HepG2 (cell line): ENCODE data around the gene DLL3. TPM values are rescaled to one million over a fixed set of nuclear protein-coding genes. Genes with fewer than 3 reads are reported as not detected.
A peak's percentile ranks its signal among the peaks of the same experiment; 100 is the strongest.

Source experiments
- ATAC-seq: fragments of 200-7000 bp; cut with Tn5 transposase; 3 replicates; pipeline ENCODE4 v1.9.1; 2020; ENCODE audit warnings: mild to moderate bottlenecking, moderate library complexity
- BruUV-seq: library from RNA; stranded (reverse); fragments of 400-500 nt; replicated peaks from 2 replicates; lab custom pipeline; 2021; lab: Mats Ljungman, UMichigan
- CTCF ChIA-PET: fragments of 300-600 bp; formaldehyde crosslinking; extraction: SDS; loops from one replicate; lab custom pipeline; 2021; ENCODE audit warnings: low total read pairs, inconsistent platforms, low intra/inter-chr PET ratio; lab: Yijun Ruan, JAX
- POLR2A ChIA-PET: fragments of 350-600 bp; sonication (Branson Sonifier 250); formaldehyde crosslinking; loops from one replicate; lab custom pipeline; 2020; ENCODE audit warnings: antibody characterized with exemption, inconsistent platforms; lab: Yijun Ruan, JAX
- DNase-seq: peaks from one replicate; pipeline ENCODE4 v3.0.0-alpha.2; 2015; ENCODE audit warnings: low spot score
- FAIRE-seq: peaks from 3 replicates; lab custom pipeline; 2011; peaks lifted over from hg19 to GRCh38; lab: Jason Lieb, UNC
- H2AFZ ChIP-seq: one replicate; pipeline ENCODE4 v1.6.1; 2011; ENCODE audit warnings: low read length, inconsistent platforms
- H3K27ac ChIP-seq: fragments of 300-600 bp; 3 replicates; pipeline ENCODE4 v1.8.0; 2011; ENCODE audit warnings: mixed run types, mild to moderate bottlenecking, mixed read lengths, low read length, inconsistent platforms; ENCODE audit not compliant: insufficient read depth; ENCODE audit errors: extremely low read length
- H3K27me3 ChIP-seq, 2 experiments: fragments of 200-600 bp in 1 of 2; 2 replicates in 1 of 2; 3 replicates in 1 of 2; pipeline versions ENCODE4 v1.6.0 to v1.8.0; 2011; ENCODE audit warnings: low read length in 2 of 2, mild to moderate bottlenecking in 2 of 2, moderate library complexity in 2 of 2, inconsistent platforms in 1 of 2; ENCODE audit not compliant: insufficient read depth in 2 of 2, control insufficient read depth in 1 of 2
- H3K36me3 ChIP-seq, 2 experiments: fragments of 200-600 bp in 1 of 2; replicated peaks in 1 of 2; 2 replicates in 1 of 2; 3 replicates in 1 of 2; pipeline versions ENCODE4 v1.5.1 to v1.8.0; 2011; ENCODE audit warnings: low read length in 2 of 2, inconsistent platforms in 1 of 2; ENCODE audit not compliant: insufficient read depth in 2 of 2, control insufficient read depth in 1 of 2
- H3K4me1 ChIP-seq: 2 replicates; pipeline ENCODE4 v1.5.1; 2012; ENCODE audit warnings: low read length, inconsistent platforms; ENCODE audit not compliant: insufficient read depth
- H3K4me2 ChIP-seq: 2 replicates; pipeline ENCODE4 v1.6.0; 2011; ENCODE audit warnings: low read depth, low read length, inconsistent platforms
- H3K4me3 ChIP-seq, 3 experiments: fragments of 200-600 bp in 1 of 3; sonication (generic), shearing (Covaris generic) in 1 of 3; replicated peaks in 1 of 3; 2 replicates each; pipeline ENCODE4 v1.5.1; 2011 to 2016; ENCODE audit warnings: low read length in 3 of 3, inconsistent platforms in 2 of 3, low read depth in 2 of 3, mild to moderate bottlenecking in 2 of 3, control low read depth in 1 of 3, mixed read lengths in 1 of 3; ENCODE audit not compliant: insufficient read depth in 1 of 3
- H3K79me2 ChIP-seq: one replicate; pipeline ENCODE4 v1.6.1; 2011; ENCODE audit warnings: low read length, inconsistent platforms; ENCODE audit not compliant: insufficient read depth
- H3K9ac ChIP-seq: 2 replicates; pipeline ENCODE4 v1.6.0; 2011; ENCODE audit warnings: mild to moderate bottlenecking, low read depth, low read length, inconsistent platforms; ENCODE audit not compliant: insufficient read depth
- H3K9me3 ChIP-seq: 2 replicates; pipeline ENCODE4 v1.5.1; 2012; ENCODE audit warnings: mild to moderate bottlenecking, low read length
- H4K20me1 ChIP-seq: 2 replicates; pipeline ENCODE4 v1.6.0; 2011; ENCODE audit warnings: inconsistent platforms, mild to moderate bottlenecking, low read length, moderate library complexity; ENCODE audit not compliant: insufficient read depth
- BRCA1 ChIP-seq: sonication (generic); formaldehyde crosslinking; IDR thresholded peaks from 2 replicates; pipeline ENCODE4 v1.4.0; 2020; ENCODE audit warnings: missing genetic modification reagents
- DDIT3 ChIP-seq: sonication (generic); formaldehyde crosslinking; IDR thresholded peaks from 2 replicates; pipeline ENCODE4 v1.4.0; 2020; ENCODE audit warnings: mild to moderate bottlenecking, missing genetic modification reagents
- ELF1 ChIP-seq: sonication (generic); formaldehyde crosslinking; IDR thresholded peaks from 2 replicates; pipeline ENCODE4 v1.4.0; 2020; ENCODE audit warnings: missing genetic modification reagents
- HNRNPLL ChIP-seq: fragments of 200-400 bp; formaldehyde crosslinking; IDR thresholded peaks from 2 replicates; pipeline ENCODE4 v1.6.1; 2017; ENCODE audit warnings: mild to moderate bottlenecking, low read depth, low read length; ENCODE audit not compliant: poor library complexity, severe bottlenecking
- KDM5B ChIP-seq: sonication (generic); formaldehyde crosslinking; IDR thresholded peaks from 2 replicates; pipeline ENCODE4 v1.4.0; 2020; ENCODE audit warnings: missing genetic modification reagents, mild to moderate bottlenecking, borderline replicate concordance
- MAZ ChIP-seq, 2 experiments: sonication (generic) in 1 of 2; formaldehyde crosslinking in 1 of 2; IDR thresholded peaks; 2 replicates each; pipeline versions ENCODE4 v1.5.0 to v1.6.1; 2012 to 2020; ENCODE audit warnings: low read depth in 2 of 2, mild to moderate bottlenecking in 2 of 2, borderline replicate concordance in 1 of 2, improper control_type of control experiment in 1 of 2, low read length in 1 of 2, missing genetic modification reagents in 1 of 2, moderate library complexity in 1 of 2
- REPIN1 ChIP-seq: sonication (generic); formaldehyde crosslinking; IDR thresholded peaks from 2 replicates; pipeline ENCODE4 v1.8.0; 2022; ENCODE audit warnings: missing genetic modification reagents, low read depth, mild to moderate bottlenecking, borderline replicate concordance
- SALL2 ChIP-seq: sonication (generic); formaldehyde crosslinking; IDR thresholded peaks from 2 replicates; pipeline ENCODE4 v1.8.1; 2023; ENCODE audit warnings: mild to moderate bottlenecking, missing genetic modification reagents, inconsistent platforms
- ZNF101 ChIP-seq: sonication (generic); formaldehyde crosslinking; IDR thresholded peaks from 2 replicates; pipeline ENCODE4 v1.4.0; 2020; ENCODE audit warnings: mild to moderate bottlenecking, low read depth, missing genetic modification reagents, borderline replicate concordance
- ZNF549 ChIP-seq: sonication (generic); formaldehyde crosslinking; IDR thresholded peaks from 2 replicates; pipeline ENCODE4 v1.5.0; 2020; ENCODE audit warnings: missing genetic modification reagents
- ZNF607 ChIP-seq: sonication (generic); formaldehyde crosslinking; IDR thresholded peaks from 2 replicates; pipeline ENCODE4 v1.5.1; 2020; ENCODE audit warnings: missing genetic modification reagents, mild to moderate bottlenecking, borderline replicate concordance
- WGBS: methylation state at CpG from one replicate; pipeline ENCODE4 v1.1.6; 2017; ENCODE audit warnings: low lambda C conversion rate; 5-methylcytosine and 5-hydroxymethylcytosine counted together
- in situ Hi-C: cut with HindIII; loops from 2 replicates; pipeline ENCODE4 v1.10.0; 2017; ENCODE audit warnings: low pct_unique_long_range_greater_than_20kb; ENCODE audit not compliant: extremely low pct_ligation_motif_present
- intact Hi-C: fragments of 100-400 bp; cut with micrococcal nuclease; formaldehyde crosslinking; loops from one replicate; pipeline ENCODE4 v1.10.0; 2022; ENCODE audit not compliant: unreplicated experiment
- polyA plus RNA-seq, 8 experiments: library from polyadenylated mRNA; depleted of rRNA in 3 of 8; stranded (reverse) in 7 of 8; unstranded in 1 of 8; fragments of >200 nt; fragmentation: Illumina TruSeq in 4 of 8; extraction: Trizol in 4 of 8; gene quantifications; 2 replicates each; pipeline versions ENCODE4 v1.2.1 to v1.2.3, GENCODE V29; 2011 to 2016; ENCODE audit warnings: low read depth in 4 of 8, missing spikeins in 1 of 8, mixed read lengths in 1 of 8; ENCODE audit not compliant: insufficient read depth in 1 of 8
- total RNA-seq, 5 experiments: library from RNA; depleted of rRNA; stranded (reverse); fragments of >200 nt; fragmentation: Illumina TruSeq; extraction: Trizol; gene quantifications; 2 replicates each; pipeline ENCODE4 v1.2.3, GENCODE V29; 2016; ENCODE audit warnings: low read depth in 1 of 5
- TF ChIP-seq, protein P1 (sequence below), 2 experiments: sonication (generic) in 1 of 2; formaldehyde crosslinking in 1 of 2; IDR thresholded peaks; 2 replicates each; pipeline versions ENCODE4 v1.4.0 to v1.6.1; 2018 to 2020; ENCODE audit warnings: missing genetic modification reagents in 2 of 2, borderline replicate concordance in 1 of 2, low read depth in 1 of 2, mild to moderate bottlenecking in 1 of 2, missing biosample characterization in 1 of 2
- TF ChIP-seq, protein P2 (sequence below): sonication (generic); formaldehyde crosslinking; IDR thresholded peaks from 2 replicates; pipeline ENCODE4 v1.5.0; 2020; ENCODE audit warnings: missing genetic modification reagents
- TF ChIP-seq, protein P3 (sequence below): IDR thresholded peaks from 2 replicates; pipeline ENCODE4 v1.6.1; 2016; ENCODE audit warnings: mild to moderate bottlenecking

Gene DLL3
- total and polyA plus RNA-seq, 2 of the 13 experiments (the other 11 are each of a cell fraction or from before 2014, with no cell fraction given): 0.35 to 0.55 TPM

- TF ChIP-seq, protein P1, sequence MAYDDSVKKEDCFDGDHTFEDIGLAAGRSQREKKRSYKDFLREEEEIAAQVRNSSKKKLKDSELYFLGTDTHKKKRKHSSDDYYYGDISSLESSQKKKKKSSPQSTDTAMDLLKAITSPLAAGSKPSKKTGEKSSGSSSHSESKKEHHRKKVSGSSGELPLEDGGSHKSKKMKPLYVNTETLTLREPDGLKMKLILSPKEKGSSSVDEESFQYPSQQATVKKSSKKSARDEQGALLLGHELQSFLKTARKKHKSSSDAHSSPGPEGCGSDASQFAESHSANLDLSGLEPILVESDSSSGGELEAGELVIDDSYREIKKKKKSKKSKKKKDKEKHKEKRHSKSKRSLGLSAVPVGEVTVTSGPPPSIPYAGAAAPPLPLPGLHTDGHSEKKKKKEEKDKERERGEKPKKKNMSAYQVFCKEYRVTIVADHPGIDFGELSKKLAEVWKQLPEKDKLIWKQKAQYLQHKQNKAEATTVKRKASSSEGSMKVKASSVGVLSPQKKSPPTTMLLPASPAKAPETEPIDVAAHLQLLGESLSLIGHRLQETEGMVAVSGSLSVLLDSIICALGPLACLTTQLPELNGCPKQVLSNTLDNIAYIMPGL (CRISPR knock-in tag; IDR thresholded peaks at IDR 0.05; ENCODE audit: borderline replicate concordance in 1 of 2, low read depth in 1 of 2): peak in 1 of 2 experiments; percentile 39; a peak in 1 of 4 replicates
- TF ChIP-seq ZNF607: no peak
- no peak for TF ChIP-seq ZNF549 (CRISPR knock-in tag)
- no peak for TF ChIP-seq REPIN1 (CRISPR knock-in tag)
- TF ChIP-seq KDM5B (CRISPR knock-in tag): 0 out of 2 replicates have a peak, but pooled peaks have one; percentile 15
- no peak for TF ChIP-seq MAZ (IDR thresholded peaks at IDR 0.05; ENCODE audit: borderline replicate concordance, low read depth, low read length)
- TF ChIP-seq MAZ (CRISPR knock-in tag; IDR thresholded peaks at IDR 0.05; ENCODE audit: low read depth): 0 out of 2 replicates have a peak, but pooled peaks have one; percentile 24
Observed at GRCh38 chr19:39514840-39515550, 16.2 kb downstream of the DLL3 start, which contains the start of gene SELENOV (continued).

DNA sequence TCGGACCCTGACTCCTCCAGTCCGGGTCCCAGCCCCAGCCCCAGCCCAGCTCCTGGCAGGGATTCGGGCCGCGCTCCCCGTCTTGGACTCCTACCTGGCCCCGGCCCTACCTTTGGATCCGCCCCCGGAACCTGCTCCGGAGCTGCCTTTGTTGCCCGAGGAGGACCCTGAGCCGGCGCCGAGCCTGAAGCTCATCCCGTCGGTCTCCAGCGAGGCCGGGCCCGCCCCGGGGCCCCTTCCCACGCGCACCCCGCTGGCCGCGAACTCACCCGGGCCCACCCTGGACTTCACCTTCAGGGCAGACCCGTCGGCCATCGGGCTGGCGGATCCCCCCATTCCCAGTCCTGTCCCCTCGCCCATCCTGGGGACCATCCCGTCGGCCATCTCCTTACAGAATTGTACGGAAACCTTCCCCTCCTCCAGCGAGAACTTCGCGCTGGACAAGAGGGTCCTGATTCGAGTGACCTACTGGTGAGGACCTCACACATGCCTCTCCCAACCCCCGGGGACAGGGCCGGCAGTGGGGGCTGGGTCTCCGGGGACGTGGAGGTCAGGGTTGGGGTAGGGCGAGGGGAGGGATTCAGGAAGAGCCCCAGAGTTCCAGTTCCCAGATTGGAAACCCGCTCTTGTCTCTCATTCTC is 16.9 kb downstream of the DLL3 start:
- intact Hi-C loops: no loop called here
- peaks cover 1 to 36% of the 10 kb centered on the region in 2 experiments; a peak in 4 of 5 replicates for H3K27me3 ChIP-seq
- TF ChIP-seq ELF1 (no peak), HNRNPLL (peak; percentile 19), ZNF101 (CRISPR knock-in tag) (no peak), DDIT3 (no peak), SALL2 (no peak), BRCA1 (no peak)
- TF ChIP-seq, protein P2, sequence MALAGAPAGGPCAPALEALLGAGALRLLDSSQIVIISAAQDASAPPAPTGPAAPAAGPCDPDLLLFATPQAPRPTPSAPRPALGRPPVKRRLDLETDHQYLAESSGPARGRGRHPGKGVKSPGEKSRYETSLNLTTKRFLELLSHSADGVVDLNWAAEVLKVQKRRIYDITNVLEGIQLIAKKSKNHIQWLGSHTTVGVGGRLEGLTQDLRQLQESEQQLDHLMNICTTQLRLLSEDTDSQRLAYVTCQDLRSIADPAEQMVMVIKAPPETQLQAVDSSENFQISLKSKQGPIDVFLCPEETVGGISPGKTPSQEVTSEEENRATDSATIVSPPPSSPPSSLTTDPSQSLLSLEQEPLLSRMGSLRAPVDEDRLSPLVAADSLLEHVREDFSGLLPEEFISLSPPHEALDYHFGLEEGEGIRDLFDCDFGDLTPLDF (CRISPR knock-in tag): no peak
- TF ChIP-seq, protein P3, sequence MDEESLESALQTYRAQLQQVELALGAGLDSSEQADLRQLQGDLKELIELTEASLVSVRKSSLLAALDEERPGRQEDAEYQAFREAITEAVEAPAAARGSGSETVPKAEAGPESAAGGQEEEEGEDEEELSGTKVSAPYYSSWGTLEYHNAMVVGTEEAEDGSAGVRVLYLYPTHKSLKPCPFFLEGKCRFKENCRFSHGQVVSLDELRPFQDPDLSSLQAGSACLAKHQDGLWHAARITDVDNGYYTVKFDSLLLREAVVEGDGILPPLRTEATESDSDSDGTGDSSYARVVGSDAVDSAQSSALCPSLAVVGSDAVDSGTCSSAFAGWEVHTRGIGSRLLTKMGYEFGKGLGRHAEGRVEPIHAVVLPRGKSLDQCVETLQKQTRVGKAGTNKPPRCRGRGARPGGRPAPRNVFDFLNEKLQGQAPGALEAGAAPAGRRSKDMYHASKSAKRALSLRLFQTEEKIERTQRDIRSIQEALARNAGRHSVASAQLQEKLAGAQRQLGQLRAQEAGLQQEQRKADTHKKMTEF (CRISPR knock-in tag): no peak

More for the DNA sequence above, 16.9 kb downstream of the DLL3 start:
- WGBS: 5% methylated on average over 18 of the region's 44 CpGs
- H3K36me3 ChIP-seq: no peaks in the 10 kb centered on the region
- H3K27ac ChIP-seq: no peak overlapping the region
- BruUV-seq: no TSS peak
- ATAC-seq: peak; percentile 47
- no peaks in the 10 kb centered on the region for H4K20me1 ChIP-seq
- H3K9me3 ChIP-seq: no peaks in the 10 kb centered on the region
- H3K9ac ChIP-seq: no peak overlapping the region
- CTCF ChIA-PET: no interaction called here
- H3K4me3 ChIP-seq: peak overlapping the region; percentile 65 to 83 (median 66)
- peaks cover 20% of the 10 kb centered on the region for H3K4me1 ChIP-seq
- in situ Hi-C loops: no loop called here
- FAIRE-seq: no peak
- H3K4me2 ChIP-seq: peak overlapping the region; percentile 86
- POLR2A ChIA-PET: no interaction called here
- no peaks in the 10 kb centered on the region for H3K79me2 ChIP-seq
- H2AFZ ChIP-seq: peak overlapping the region; percentile 49
- DNase-seq: no peak
